GM12872 (cell line): ENCODE measurements around the gene RGMB.

Experiments used
- TF ChIP-seq, protein P1 (sequence below): IDR thresholded peaks from 3 replicates; pipeline ENCODE4 v1.5.1; 2011; ENCODE audit warnings: low read depth, mild to moderate bottlenecking, low read length, moderate library complexity; ENCODE audit not compliant: insufficient read depth

The RGMB gene

GRCh38 chr5:98767581-98767980, 5.9 kb upstream of the RGMB start:
- TF ChIP-seq, protein P1, sequence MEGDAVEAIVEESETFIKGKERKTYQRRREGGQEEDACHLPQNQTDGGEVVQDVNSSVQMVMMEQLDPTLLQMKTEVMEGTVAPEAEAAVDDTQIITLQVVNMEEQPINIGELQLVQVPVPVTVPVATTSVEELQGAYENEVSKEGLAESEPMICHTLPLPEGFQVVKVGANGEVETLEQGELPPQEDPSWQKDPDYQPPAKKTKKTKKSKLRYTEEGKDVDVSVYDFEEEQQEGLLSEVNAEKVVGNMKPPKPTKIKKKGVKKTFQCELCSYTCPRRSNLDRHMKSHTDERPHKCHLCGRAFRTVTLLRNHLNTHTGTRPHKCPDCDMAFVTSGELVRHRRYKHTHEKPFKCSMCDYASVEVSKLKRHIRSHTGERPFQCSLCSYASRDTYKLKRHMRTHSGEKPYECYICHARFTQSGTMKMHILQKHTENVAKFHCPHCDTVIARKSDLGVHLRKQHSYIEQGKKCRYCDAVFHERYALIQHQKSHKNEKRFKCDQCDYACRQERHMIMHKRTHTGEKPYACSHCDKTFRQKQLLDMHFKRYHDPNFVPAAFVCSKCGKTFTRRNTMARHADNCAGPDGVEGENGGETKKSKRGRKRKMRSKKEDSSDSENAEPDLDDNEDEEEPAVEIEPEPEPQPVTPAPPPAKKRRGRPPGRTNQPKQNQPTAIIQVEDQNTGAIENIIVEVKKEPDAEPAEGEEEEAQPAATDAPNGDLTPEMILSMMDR = no peak

DNA sequence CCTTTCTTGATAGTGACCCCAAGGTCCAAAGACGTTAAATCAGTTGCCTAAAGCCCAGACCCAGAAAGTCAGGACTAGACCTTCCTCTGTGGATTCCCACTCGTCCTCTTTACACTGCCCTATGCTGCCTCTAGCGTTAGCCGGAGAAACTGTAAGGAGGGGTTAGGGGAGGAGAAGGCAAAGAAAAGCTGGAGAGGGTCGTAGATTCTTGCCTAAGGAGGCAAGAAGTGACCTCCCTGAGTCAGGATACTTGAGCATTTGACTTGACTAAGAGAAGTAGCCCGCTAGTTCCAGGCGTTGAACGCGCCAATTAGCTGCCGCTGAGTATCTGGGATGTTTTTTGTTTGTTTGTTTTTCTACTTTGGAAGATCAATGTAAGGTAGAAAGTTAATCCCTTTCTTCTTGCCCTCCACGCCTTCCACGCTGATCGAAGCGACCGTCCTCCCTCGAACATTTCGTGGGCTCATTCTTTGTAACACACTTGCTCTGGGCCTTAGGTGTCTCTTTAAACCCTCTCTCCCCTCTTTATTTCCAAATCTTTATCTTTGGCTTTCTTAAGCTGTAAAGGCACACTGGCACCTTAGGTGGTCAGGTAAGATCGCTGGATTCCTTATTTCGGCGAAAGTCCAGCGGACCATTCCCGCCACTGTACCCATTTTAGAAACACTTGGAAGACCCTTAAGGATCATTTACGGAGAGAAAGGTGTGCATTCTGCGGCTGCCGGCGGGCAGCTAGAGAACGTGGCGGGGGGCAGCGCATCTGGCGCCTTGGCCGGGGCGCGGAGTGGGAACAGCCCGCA, 5.1 kb upstream of the RGMB start:
- TF ChIP-seq, protein P1 = peak; percentile 94

- TF ChIP-seq, protein P1 = no peak
These were observed 4.6 kb upstream of the RGMB start for GRCh38 chr5:98768960-98769209.

- TF ChIP-seq, protein P1 = peak; percentile 59
These were observed 4.1 kb upstream of the RGMB start for GRCh38 chr5:98769210-98769958.

DNA sequence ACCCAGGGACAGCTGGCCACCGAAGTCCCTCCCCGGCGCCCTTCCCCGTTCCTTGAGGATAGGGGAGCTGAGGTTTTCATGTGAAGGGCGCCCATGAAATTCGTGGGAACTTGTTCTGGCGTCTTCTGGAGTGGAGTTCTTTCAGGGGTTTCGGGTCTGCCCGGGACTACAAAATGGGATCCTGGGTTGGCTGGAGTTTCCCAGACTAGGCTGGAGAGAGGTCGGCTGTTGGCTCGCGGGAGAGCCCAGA, 3.6 kb upstream of the RGMB start:
- TF ChIP-seq, protein P1 = no peak

DNA sequence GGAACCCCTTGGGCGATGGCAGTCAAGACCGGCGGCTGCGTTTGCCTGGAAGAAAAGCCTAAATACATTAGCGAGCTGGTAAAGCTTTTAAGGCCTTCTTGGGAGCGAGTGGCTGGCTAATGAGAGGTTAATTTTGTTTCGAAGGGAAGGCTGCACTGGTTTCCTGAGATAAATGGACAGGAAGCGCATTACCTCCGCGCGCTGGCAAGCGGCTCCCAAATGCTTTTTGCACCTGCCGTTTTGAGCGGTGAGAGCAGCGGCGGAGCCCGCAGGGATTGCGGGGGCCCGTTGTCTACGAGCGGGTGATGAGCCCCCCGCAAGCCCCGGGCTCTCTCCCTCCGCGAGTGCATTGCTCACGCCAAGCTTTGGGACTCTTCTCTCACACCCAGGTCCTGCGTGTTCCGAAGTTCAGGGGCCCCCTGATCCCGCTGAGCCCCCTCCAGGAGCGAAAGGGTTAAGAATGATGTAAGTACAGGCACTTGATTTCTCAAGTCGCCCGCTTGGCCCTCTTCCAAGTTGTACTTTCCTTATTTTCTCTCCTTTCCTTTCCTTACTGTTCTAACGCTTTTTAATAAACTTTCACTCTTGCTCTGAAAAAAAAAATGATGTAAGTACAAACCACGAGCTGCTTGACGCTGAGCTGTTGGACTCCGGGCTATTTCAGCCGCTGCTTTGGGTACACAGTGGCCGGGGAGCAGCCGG, 3.1 kb upstream of the RGMB start:
- TF ChIP-seq, protein P1 = no peak

- TF ChIP-seq, protein P1 = no peak
These were observed 2.5 kb upstream of the RGMB start for GRCh38 chr5:98770911-98771322.
